Jurkat, Clone E6-1 (cell line): ENCODE results near the gene SF3A2.
A peak's percentile ranks its signal among the peaks of the same experiment; 100 is the strongest.

Source experiments
- DNase-seq: peaks from one replicate; pipeline ENCODE4 v3.0.0-alpha.2; 2011; ENCODE audit warnings: low read depth, low spot score
- H3K4me3 ChIP-seq: 2 replicates; pipeline ENCODE4 v1.5.1; 2011; ENCODE audit warnings: mild to moderate bottlenecking, low read length, control low read depth, moderate library complexity

Gene SF3A2

DNA sequence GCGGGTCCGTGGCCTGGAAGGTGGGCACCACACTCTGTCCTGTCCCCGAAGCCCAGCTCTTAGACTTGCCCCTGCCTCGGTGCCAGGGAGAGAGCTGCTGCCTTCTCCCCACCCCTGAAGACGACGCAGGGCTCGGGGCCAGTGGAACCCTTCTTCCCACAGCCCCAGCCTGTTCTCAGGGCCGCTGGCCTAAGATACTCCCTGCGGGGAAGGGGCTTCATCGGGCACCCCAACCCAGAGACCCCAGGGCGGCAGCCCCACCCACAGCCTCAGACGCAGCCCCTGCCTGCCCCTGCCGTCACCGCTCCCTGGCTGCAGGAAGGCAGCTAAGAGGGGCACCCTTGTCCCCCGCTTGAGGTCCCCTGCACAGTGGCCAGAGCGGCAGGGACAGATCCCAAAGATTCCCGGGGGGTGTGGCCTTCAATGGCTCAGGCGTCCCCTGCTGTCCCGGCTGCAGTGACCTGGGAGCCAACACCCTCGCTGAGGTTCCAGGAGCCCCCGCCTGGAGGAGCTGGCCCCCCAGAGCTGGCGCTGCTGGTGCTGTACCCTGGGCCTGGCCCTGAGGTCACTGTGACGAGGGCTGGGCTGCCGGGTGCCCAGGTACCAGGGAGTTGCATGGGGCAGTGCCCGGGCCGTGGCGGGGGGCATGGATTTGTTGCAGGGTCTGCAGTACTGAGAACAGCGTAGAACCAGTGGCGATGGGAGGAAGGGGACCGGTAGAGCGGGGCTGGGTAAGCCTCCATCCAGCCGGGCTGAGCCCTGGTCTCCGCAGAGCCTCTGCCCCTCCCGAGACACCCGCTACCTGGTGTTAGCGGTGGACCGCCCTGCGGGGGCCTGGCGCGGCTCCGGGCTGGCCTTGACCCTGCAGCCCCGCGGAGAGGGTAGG lies 13.5 kb downstream of the SF3A2 start:
- no peak overlapping the region for H3K4me3 ChIP-seq
- DNase-seq, result no peak

- H3K4me3 ChIP-seq, result no peak overlapping the region
- no peak for DNase-seq
These were observed 14.1 kb downstream of the SF3A2 start for GRCh38 chr19:2250766-2251105.

- H3K4me3 ChIP-seq, result no peak overlapping the region
- no peak for DNase-seq
These were observed 14.8 kb downstream of the SF3A2 start for GRCh38 chr19:2251106-2252054.

DNA sequence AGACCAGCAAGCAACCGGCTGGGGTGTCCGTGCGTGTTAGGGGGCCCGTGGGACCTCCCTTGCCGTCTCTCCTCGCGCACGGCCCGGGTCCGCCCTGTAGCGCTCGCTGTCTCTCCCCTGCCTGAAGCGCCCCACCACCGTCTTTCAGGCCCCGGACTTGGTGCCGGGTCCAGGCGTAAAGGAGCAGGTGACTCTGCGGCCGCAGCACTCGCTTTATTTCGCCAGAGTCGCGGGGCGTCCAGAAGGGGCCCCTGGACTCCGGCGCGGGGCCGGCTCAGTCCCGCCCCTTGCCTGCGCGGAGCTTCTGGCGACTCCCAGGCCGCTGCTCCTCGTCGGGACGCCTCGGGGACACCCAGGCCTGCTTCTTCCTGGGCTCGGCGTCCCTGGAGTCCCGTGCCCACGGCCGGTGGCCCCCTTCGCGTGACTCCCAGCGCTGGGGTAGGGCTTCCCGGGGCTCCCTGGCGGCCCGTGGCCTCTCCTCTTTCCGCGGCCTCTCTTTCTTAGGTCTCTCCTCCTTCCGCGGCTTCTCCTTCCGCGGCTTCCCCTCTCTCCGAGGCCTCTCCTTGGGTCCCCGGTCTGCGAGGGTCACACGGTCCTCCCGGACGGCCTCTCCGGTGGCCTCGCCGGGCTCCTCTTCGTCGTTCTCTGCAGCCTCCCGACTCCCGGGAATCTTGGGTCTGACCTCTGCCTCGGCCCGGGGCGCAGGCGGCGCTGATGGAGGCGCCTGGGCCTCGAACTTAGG lies 15.6 kb downstream of the SF3A2 start:
- no peak for DNase-seq
- no peak overlapping the region for H3K4me3 ChIP-seq

DNA sequence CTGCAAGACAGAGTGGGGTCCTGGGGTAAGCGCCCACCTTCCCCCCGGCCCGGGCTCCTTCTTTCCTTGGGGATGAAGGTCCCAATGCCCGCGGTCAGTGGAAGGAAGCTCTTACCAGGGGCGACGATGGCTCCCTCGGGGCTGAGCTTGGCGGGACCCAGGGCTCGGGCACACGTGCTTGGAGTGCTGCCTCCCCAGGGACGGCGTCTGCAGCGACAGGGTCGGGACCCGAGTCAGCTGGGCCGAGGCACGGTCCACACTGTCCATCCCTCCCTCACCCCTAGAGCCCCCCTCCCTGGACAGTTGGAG lies 16.1 kb downstream of the SF3A2 start:
- DNase-seq, result no peak
- H3K4me3 ChIP-seq, result no peak overlapping the region

- no peak overlapping the region for H3K4me3 ChIP-seq
- no peak for DNase-seq
These were observed 16.8 kb downstream of the SF3A2 start for GRCh38 chr19:2253106-2254063.

DNA sequence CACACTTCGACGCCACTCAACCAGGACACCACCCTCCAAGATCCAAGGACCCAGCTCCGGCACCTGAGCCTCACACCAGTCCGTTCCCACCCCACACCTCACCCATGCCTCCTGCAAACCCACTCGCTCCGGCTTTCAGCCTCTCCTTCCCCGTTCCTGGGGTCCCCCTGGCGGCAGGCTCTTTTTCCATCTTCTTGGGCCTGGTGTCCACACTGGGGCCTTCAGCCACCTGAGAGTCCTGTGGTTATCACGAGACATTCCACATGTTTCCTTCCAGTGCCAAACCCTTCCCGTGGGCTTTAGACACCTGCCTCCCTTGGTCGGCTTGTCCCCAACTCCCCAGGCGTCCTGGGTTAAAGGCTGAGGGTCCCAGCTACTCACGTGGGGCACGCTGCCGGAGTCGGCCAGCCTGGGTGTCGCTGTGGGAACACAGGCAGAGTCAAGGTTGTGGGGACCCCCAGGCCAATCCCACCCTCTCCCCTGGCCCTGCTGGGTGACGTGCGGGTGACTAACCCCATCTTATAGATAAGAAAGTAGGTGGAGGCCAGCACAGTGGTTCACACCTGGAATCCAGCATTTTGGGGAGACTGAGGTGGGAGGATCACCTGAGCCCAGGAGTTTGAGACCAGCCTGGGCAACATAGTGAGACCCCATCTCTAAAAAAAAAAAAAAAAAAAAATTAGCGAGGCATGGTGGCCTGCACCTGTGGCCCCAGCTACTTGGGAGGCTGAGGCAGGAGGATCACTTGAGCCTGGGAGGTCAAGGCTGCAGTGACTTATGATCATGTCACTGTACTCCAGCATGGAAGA lies 17.6 kb downstream of the SF3A2 start:
- no peak overlapping the region for H3K4me3 ChIP-seq
- no peak for DNase-seq

GRCh38 chr19:2255112-2255845 lies 18.7 kb downstream of the SF3A2 start:
- H3K4me3 ChIP-seq, result no peak overlapping the region
- DNase-seq, result no peak

- DNase-seq, result no peak
- H3K4me3 ChIP-seq, result no peak within 1 kb of the TSS
These were observed 19.5 kb downstream of the SF3A2 start, which contains the start of gene JSRP1 for GRCh38 chr19:2255982-2256685. JSRP1 (minus strand) TSS chr19:2256417; CDS start chr19:2255314, 1,103 bp downstream.

GRCh38 chr19:2259336-2259735 lies 22.7 kb downstream of the SF3A2 start:
- DNase-seq, result no peak
- H3K4me3 ChIP-seq, result no peak overlapping the region

GRCh38 chr19:2260341-2260805 lies 23.7 kb downstream of the SF3A2 start:
- DNase-seq, result no peak
- no peak overlapping the region for H3K4me3 ChIP-seq

GRCh38 chr19:2261438-2262172 lies 25.0 kb downstream of the SF3A2 start:
- DNase-seq, result peak; percentile 43
- H3K4me3 ChIP-seq, result no peak overlapping the region

DNA sequence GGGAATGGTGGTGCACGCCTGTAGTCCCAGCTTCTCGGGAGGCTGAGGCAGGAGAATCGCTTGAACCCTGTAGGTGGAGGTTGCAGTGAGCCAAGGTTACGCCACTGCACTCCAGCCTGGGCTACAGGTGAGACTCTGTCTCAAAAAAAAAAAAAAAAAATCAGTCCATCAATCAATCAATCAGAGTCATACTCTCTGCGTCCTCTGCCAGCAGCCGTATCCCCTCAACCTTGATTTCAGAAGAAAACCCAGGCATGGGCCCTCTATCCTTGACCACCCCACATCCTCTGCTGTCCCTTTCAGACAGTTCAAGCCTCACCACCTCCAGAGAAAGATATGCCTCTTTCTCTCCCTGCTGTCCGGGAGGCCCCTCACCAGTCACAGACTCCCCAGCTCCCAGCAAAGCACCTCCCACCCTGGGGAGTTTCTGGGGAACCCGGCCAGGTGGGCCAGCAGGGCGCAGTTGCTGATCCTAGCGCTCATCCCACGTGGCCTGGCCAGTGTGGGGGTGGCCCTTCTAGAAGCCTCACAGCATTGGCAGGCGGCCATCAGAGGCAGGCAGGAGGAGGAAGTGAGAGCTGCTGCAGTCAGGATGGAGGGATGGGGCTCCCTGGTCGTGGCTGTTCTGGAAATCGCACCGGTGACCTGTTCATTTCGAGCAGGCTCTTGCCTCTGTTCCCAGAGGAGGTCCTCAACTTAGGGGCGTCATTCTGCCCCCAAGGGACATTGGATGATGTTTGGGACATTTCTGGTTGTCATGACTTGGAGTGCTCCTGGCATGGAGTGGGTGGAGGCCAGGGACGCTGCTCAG lies 29.8 kb downstream of the SF3A2 start:
- H3K4me3 ChIP-seq, result no peak overlapping the region
- no peak for DNase-seq

- peak overlapping the region; percentile 63 for H3K4me3 ChIP-seq
- DNase-seq, result no peak
These were observed 31.8 kb downstream of the SF3A2 start for GRCh38 chr19:2268480-2268830.

GRCh38 chr19:2268861-2269243 lies 32.2 kb downstream of the SF3A2 start:
- H3K4me3 ChIP-seq, result peak overlapping the region; percentile 63
- no peak for DNase-seq
